Testis (tissue), 3 donors: ENCODE data around the gene IFITM2. TPM values are rescaled to one million over a fixed set of nuclear protein-coding genes. Genes with fewer than 3 reads are reported as not detected.

ENCODE experiments used
- DNase-seq: peaks from one replicate; pipeline ENCODE4 v3.0.0-alpha.2; 2019
- H3K27ac ChIP-seq, 2 donors: fragments of 200-600 bp; sonication (generic); one replicate each; pipeline ENCODE4 v1.5.1; 2019
- H3K27me3 ChIP-seq: fragments of 200-600 bp; sonication (generic); one replicate; pipeline ENCODE4 v1.5.1; 2019
- H3K36me3 ChIP-seq: fragments of 200-600 bp; sonication (generic); one replicate; pipeline ENCODE4 v1.5.1; 2017; ENCODE audit warnings: low read depth; ENCODE audit errors: missing control alignments
- H3K4me1 ChIP-seq: fragments of 200-600 bp; sonication (generic); one replicate; pipeline ENCODE4 v1.5.1; 2019
- H3K4me3 ChIP-seq, 2 donors: fragments of 200-600 bp; sonication (generic); one replicate each; pipeline ENCODE4 v1.5.1; 2017 to 2019
- H3K9me3 ChIP-seq: fragments of 200-600 bp; sonication (generic); one replicate; pipeline ENCODE4 v1.5.1; 2017
- CTCF ChIP-seq, 3 experiments: fragments of 450-650 bp in 2 of 3; fragments of 200-600 bp in 1 of 3; sonication (generic) in 1 of 3; IDR thresholded peaks; one replicate each; pipeline ENCODE4 v1.5.1; 2016 to 2019; ENCODE audit warnings: antibody characterized with exemption in 3 of 3, mild to moderate bottlenecking in 2 of 3, moderate library complexity in 1 of 3
- POLR2A ChIP-seq: fragments of 450-650 bp; IDR thresholded peaks from one replicate; pipeline ENCODE4 v1.6.1; 2017; ENCODE audit warnings: antibody characterized with exemption, mild to moderate bottlenecking, moderate library complexity
- WGBS, 2 donors: methylation state at CpG; one replicate each; pipeline ENCODE4 v1.1.5; 2018; 5-methylcytosine and 5-hydroxymethylcytosine counted together
- intact Hi-C: fragments of 100-400 bp; cut with DNase I; formaldehyde crosslinking; loops from one replicate; pipeline ENCODE4 v1.15.1; 2023; ENCODE audit warnings: low total_unique reads
- polyA plus RNA-seq: library from polyadenylated mRNA; stranded (reverse); fragments of 350-450 nt; fragmentation: Illumina TruSeq; extraction: RNeasy Lipid Tissue Mini Kit (QIAGEN cat#74804); gene quantifications from one replicate; pipeline ENCODE4 v1.2.3, GENCODE V29; 2014; ENCODE audit warnings: low read depth, low replicate concordance; ENCODE audit not compliant: insufficient read depth
- small RNA-seq, 2 donors: library from RNA; depleted of rRNA; stranded (forward); fragments of <200 nt; gene quantifications; one replicate each; pipeline ENCODE3, GENCODE V24; 2016
- total RNA-seq, 2 donors: library from RNA; depleted of rRNA; stranded (reverse); fragments of >200 nt; gene quantifications; one replicate each; pipeline ENCODE4 v1.2.3, GENCODE V29; 2016

The IFITM2 gene
- total and polyA plus RNA-seq, 3 donors from 2014 or later: 119 to 283 (median 169) TPM

GRCh38 chr11:355581-356458, 48.2 kb downstream of the IFITM2 start:
- TF ChIP-seq CTCF (IDR thresholded peaks at IDR 0.05) (no peak), POLR2A (no peak)
- H3K27me3 ChIP-seq: no peaks in the 10 kb centered on the region
- intact Hi-C loops: loop anchor here (10.0 kb wide), 1 partner anchor 61 kb away; the partner anchor contains the start of gene IFITM5
- WGBS, 2 donors: 0 to 2% methylated on average over 6 to 65 of the region's 76 CpGs
- peak; percentile 91 for DNase-seq
- H3K27ac ChIP-seq: peak overlapping the region; percentile 98 to 99
- H3K4me3 ChIP-seq: peak overlapping the region; percentile 40 to 45
- H3K36me3 ChIP-seq: no peaks in the 10 kb centered on the region
- no peaks in the 10 kb centered on the region for H3K9me3 ChIP-seq
- peaks cover 28% of the 10 kb centered on the region for H3K4me1 ChIP-seq

- Histone ChIP-seq H3K27ac (no peak overlapping the region), H3K36me3 (no peaks in the 10 kb centered on the region), H3K4me1 (peaks cover 28% of the 10 kb centered on the region), H3K9me3 (no peaks in the 10 kb centered on the region), H3K4me3 (no peak overlapping the region), H3K27me3 (no peaks in the 10 kb centered on the region)
- intact Hi-C loops: loop anchor here (10.0 kb wide), 1 partner anchor 62 kb away; the partner anchor contains the start of gene IFITM5
- no peak for DNase-seq
- WGBS, 2 donors: 39 to 67% methylated on average over 6 of the region's 6 CpGs
- TF ChIP-seq POLR2A (no peak), CTCF (IDR thresholded peaks at IDR 0.05) (no peak)
These were observed 49.0 kb downstream of the IFITM2 start for GRCh38 chr11:356610-357009.

- intact Hi-C loops: loop anchor here (10.0 kb wide), 1 partner anchor 63 kb away; the partner anchor contains the start of gene IFITM5
- 82 to 83% methylated on average over 4 of the region's 4 CpGs for WGBS, 2 donors
- Histone ChIP-seq H3K27ac (no peak overlapping the region), H3K27me3 (no peaks in the 10 kb centered on the region), H3K9me3 (no peaks in the 10 kb centered on the region), H3K36me3 (no peaks in the 10 kb centered on the region), H3K4me1 (peaks cover 27% of the 10 kb centered on the region), H3K4me3 (no peak overlapping the region)
- DNase-seq: no peak
- no peak for TF ChIP-seq CTCF (IDR thresholded peaks at IDR 0.05)
- no peak for TF ChIP-seq POLR2A
These were observed 50.0 kb downstream of the IFITM2 start for GRCh38 chr11:357582-357981.

- 54 to 56% methylated on average over 32 to 34 of the region's 34 CpGs for WGBS, 2 donors
- DNase-seq: no peak
- Histone ChIP-seq H3K9me3 (no peaks in the 10 kb centered on the region), H3K4me3 (no peak overlapping the region), H3K27ac (no peak overlapping the region), H3K27me3 (no peaks in the 10 kb centered on the region), H3K4me1 (peaks cover 20% of the 10 kb centered on the region), H3K36me3 (no peaks in the 10 kb centered on the region)
- intact Hi-C loops: loop anchor here (10.0 kb wide), 1 partner anchor 63 kb away; the partner anchor contains the start of gene IFITM5
- TF ChIP-seq POLR2A (no peak), CTCF (IDR thresholded peaks at IDR 0.05) (no peak)
These were observed 50.6 kb downstream of the IFITM2 start for GRCh38 chr11:358129-358800.

Small RNA genes within 50 kb of the gene (small RNA-seq; reads per million reads assigned to genes)
- 0 to 0.18 reads per million in 2 donors for gene AC136475.6

Other genes with a start within 250 kb of the IFITM2 start
- not detected for gene SCGB1C1, start 114.7 kb upstream of the IFITM2 start, total RNA-seq
- gene SCGB1C1, start 114.7 kb upstream of the IFITM2 start, polyA plus RNA-seq: not detected
- gene BET1L, start 100.4 kb upstream of the IFITM2 start, total RNA-seq: 10 to 100 TPM; 43.7 to 47.5 TPM
- gene BET1L, start 100.4 kb upstream of the IFITM2 start, polyA plus RNA-seq: 79.9 TPM
- gene RIC8A, start 100.1 kb upstream of the IFITM2 start, total RNA-seq: 100 to 1,000 TPM; 104 to 108 TPM
- 132 TPM for gene RIC8A, start 100.1 kb upstream of the IFITM2 start, polyA plus RNA-seq
- 10 to 100 TPM; 31.7 to 43.6 TPM for gene SIRT3, start 71.5 kb upstream of the IFITM2 start, total RNA-seq
- 57.0 TPM for gene SIRT3, start 71.5 kb upstream of the IFITM2 start, polyA plus RNA-seq
- gene PSMD13, start 70.8 kb upstream of the IFITM2 start, total RNA-seq: 100 to 1,000 TPM; 128 to 180 TPM
- 133 TPM for gene PSMD13, start 70.8 kb upstream of the IFITM2 start, polyA plus RNA-seq
- gene NLRP6, start 29.4 kb upstream of the IFITM2 start, total RNA-seq: 1 to 10 TPM in 1 of 2 donors, under 1 TPM in 1; 0.31 to 2.4 TPM
- gene NLRP6, start 29.4 kb upstream of the IFITM2 start, polyA plus RNA-seq: 0.26 TPM
- gene PGGHG, start 18.7 kb upstream of the IFITM2 start, total RNA-seq: 10 to 100 TPM; 26.5 to 32.5 TPM
- gene PGGHG, start 18.7 kb upstream of the IFITM2 start, polyA plus RNA-seq: 8.2 TPM
- not detected for gene IFITM5, start 8.3 kb upstream of the IFITM2 start, total RNA-seq
- not detected for gene IFITM5, start 8.3 kb upstream of the IFITM2 start, polyA plus RNA-seq
- 10 to 100 TPM; 63.1 to 93.3 TPM for gene IFITM1, start 6.2 kb downstream of the IFITM2 start, total RNA-seq
- 146 TPM for gene IFITM1, start 6.2 kb downstream of the IFITM2 start, polyA plus RNA-seq
- 100 to 1,000 TPM; 256 to 459 TPM for gene IFITM3, start 13.0 kb downstream of the IFITM2 start, total RNA-seq
- gene IFITM3, start 13.0 kb downstream of the IFITM2 start, polyA plus RNA-seq: 717 TPM
- 10 to 100 TPM in 1 of 2 donors, 1 to 10 TPM in 1; 7.2 to 10.1 TPM for gene B4GALNT4, start 61.7 kb downstream of the IFITM2 start, total RNA-seq
- 4.3 TPM for gene B4GALNT4, start 61.7 kb downstream of the IFITM2 start, polyA plus RNA-seq
- gene PKP3, start 86.4 kb downstream of the IFITM2 start, total RNA-seq: 1 to 10 TPM; 1.6 to 3.1 TPM
- gene PKP3, start 86.4 kb downstream of the IFITM2 start, polyA plus RNA-seq: 1.2 TPM
- gene SIGIRR, start 107.2 kb downstream of the IFITM2 start, total RNA-seq: 10 to 100 TPM; 39.3 to 43.8 TPM
- 35.5 TPM for gene SIGIRR, start 107.2 kb downstream of the IFITM2 start, polyA plus RNA-seq
- gene ANO9, start 134.2 kb downstream of the IFITM2 start, total RNA-seq: 1 to 10 TPM; 1.9 to 2.9 TPM
- gene ANO9, start 134.2 kb downstream of the IFITM2 start, polyA plus RNA-seq: 1.6 TPM
- 100 to 1,000 TPM; 107 to 160 TPM for gene PTDSS2, start 142.5 kb downstream of the IFITM2 start, total RNA-seq
- 116 TPM for gene PTDSS2, start 142.5 kb downstream of the IFITM2 start, polyA plus RNA-seq
- 100 to 1,000 TPM; 210 to 264 TPM for gene RNH1, start 199.4 kb downstream of the IFITM2 start, total RNA-seq
- gene RNH1, start 199.4 kb downstream of the IFITM2 start, polyA plus RNA-seq: 211 TPM
- 10 to 100 TPM; 35.1 to 49.7 TPM for gene HRAS, start 227.8 kb downstream of the IFITM2 start, total RNA-seq
- 31.4 TPM for gene HRAS, start 227.8 kb downstream of the IFITM2 start, polyA plus RNA-seq
- 10 to 100 TPM; 11.6 to 22.2 TPM for gene LRRC56, start 229.7 kb downstream of the IFITM2 start, total RNA-seq
- gene LRRC56, start 229.7 kb downstream of the IFITM2 start, polyA plus RNA-seq: 23.5 TPM